ENCODE data around the gene PHOX2A. TPM values are rescaled to one million over a fixed set of nuclear protein-coding genes. Genes with fewer than 3 reads are reported as not detected.

PHOX2A gene
- total and polyA plus RNA-seq, 2 donors (not counting 1 experiment from before 2014, with no cell fraction given) = not detected

GRCh38 chr11:72249961-72250360 lies 6.0 kb upstream of the PHOX2A start:
- Histone ChIP-seq H3K27me3 (ENCODE audit: control insufficient read depth, insufficient read depth, low read length) (peaks cover 58% of the 10 kb centered on the region), H3K4me2 (ENCODE audit: extremely low read depth, insufficient read depth, low read length) (no peak overlapping the region), H3K27ac (ENCODE audit: insufficient read depth, low read length) (no peak overlapping the region), H3K9ac (ENCODE audit: insufficient read depth, low read length) (no peak overlapping the region), H4K20me1 (ENCODE audit: control insufficient read depth, extremely low read depth, insufficient read depth, low read length) (no peaks in the 10 kb centered on the region), H2AFZ (ENCODE audit: low read length) (no peak overlapping the region), H3K4me3 (replicated peaks in 1 of 4; ENCODE audit: control extremely low read depth in 1 of 4, insufficient read depth in 1 of 4, low read depth in 3 of 4, low read length in 4 of 4) (no peak overlapping the region), H3K4me1 (ENCODE audit: control insufficient read depth, extremely low read depth, insufficient read depth, low read length) (no peaks in the 10 kb centered on the region), H3K79me2 (ENCODE audit: control insufficient read depth, insufficient read depth, low read length) (no peaks in the 10 kb centered on the region), H3K36me3 (ENCODE audit: control insufficient read depth, insufficient read depth, low read length) (no peaks in the 10 kb centered on the region), H3K9me3 (ENCODE audit: control insufficient read depth, insufficient read depth, low read depth, low read length) (no peaks in the 10 kb centered on the region)
- no peak for DNase-seq (ENCODE audit: low read depth in 2 of 2)
- TF ChIP-seq EZH2 (IDR thresholded peaks at IDR 0.05; ENCODE audit: low read length, missing control alignments) = no peak
- TF ChIP-seq, protein P1, sequence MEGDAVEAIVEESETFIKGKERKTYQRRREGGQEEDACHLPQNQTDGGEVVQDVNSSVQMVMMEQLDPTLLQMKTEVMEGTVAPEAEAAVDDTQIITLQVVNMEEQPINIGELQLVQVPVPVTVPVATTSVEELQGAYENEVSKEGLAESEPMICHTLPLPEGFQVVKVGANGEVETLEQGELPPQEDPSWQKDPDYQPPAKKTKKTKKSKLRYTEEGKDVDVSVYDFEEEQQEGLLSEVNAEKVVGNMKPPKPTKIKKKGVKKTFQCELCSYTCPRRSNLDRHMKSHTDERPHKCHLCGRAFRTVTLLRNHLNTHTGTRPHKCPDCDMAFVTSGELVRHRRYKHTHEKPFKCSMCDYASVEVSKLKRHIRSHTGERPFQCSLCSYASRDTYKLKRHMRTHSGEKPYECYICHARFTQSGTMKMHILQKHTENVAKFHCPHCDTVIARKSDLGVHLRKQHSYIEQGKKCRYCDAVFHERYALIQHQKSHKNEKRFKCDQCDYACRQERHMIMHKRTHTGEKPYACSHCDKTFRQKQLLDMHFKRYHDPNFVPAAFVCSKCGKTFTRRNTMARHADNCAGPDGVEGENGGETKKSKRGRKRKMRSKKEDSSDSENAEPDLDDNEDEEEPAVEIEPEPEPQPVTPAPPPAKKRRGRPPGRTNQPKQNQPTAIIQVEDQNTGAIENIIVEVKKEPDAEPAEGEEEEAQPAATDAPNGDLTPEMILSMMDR (conservative IDR thresholded peaks at IDR 0.05 in 1 of 2, IDR thresholded peaks at IDR 0.05 in 1 of 2; ENCODE audit: low read depth in 1 of 2, low read length in 2 of 2) = no peak

DNA sequence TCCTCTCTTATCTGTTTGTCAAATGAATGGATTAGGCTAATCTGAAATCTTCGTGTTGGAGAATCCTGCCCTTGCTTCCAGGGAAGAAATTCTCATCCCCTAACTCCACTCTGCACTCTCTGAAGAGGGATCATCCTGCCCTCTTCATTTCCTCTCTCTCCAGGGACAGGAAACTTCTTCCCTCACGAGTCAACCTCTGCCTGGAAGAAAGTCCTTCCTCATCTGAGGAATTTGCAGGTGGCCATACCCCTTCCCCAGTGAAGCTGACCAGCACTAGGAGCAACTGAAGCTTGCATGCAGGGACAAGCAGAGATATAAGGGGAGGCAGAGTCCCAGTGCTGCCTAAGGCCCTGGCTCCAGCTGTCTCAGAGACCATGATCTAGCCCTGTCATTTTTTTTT lies 3.6 kb upstream of the PHOX2A start:
- Histone ChIP-seq H4K20me1 (ENCODE audit: control insufficient read depth, extremely low read depth, insufficient read depth, low read length) (no peaks in the 10 kb centered on the region), H3K4me2 (ENCODE audit: extremely low read depth, insufficient read depth, low read length) (no peak overlapping the region), H3K27ac (ENCODE audit: insufficient read depth, low read length) (no peak overlapping the region), H3K36me3 (ENCODE audit: control insufficient read depth, insufficient read depth, low read length) (no peaks in the 10 kb centered on the region), H3K79me2 (ENCODE audit: control insufficient read depth, insufficient read depth, low read length) (no peaks in the 10 kb centered on the region), H2AFZ (ENCODE audit: low read length) (no peak overlapping the region), H3K4me3 (replicated peaks in 1 of 4; ENCODE audit: control extremely low read depth in 1 of 4, insufficient read depth in 1 of 4, low read depth in 3 of 4, low read length in 4 of 4) (no peak overlapping the region), H3K27me3 (ENCODE audit: control insufficient read depth, insufficient read depth, low read length) (peaks cover 67% of the 10 kb centered on the region), H3K4me1 (ENCODE audit: control insufficient read depth, extremely low read depth, insufficient read depth, low read length) (no peaks in the 10 kb centered on the region), H3K9me3 (ENCODE audit: control insufficient read depth, insufficient read depth, low read depth, low read length) (no peaks in the 10 kb centered on the region), H3K9ac (ENCODE audit: insufficient read depth, low read length) (no peak overlapping the region)
- TF ChIP-seq, protein P1 (conservative IDR thresholded peaks at IDR 0.05 in 1 of 2, IDR thresholded peaks at IDR 0.05 in 1 of 2; ENCODE audit: low read depth in 1 of 2, low read length in 2 of 2) = no peak
- no peak for TF ChIP-seq EZH2 (IDR thresholded peaks at IDR 0.05; ENCODE audit: low read length, missing control alignments)
- no peak for DNase-seq (ENCODE audit: low read depth in 2 of 2)

DNA sequence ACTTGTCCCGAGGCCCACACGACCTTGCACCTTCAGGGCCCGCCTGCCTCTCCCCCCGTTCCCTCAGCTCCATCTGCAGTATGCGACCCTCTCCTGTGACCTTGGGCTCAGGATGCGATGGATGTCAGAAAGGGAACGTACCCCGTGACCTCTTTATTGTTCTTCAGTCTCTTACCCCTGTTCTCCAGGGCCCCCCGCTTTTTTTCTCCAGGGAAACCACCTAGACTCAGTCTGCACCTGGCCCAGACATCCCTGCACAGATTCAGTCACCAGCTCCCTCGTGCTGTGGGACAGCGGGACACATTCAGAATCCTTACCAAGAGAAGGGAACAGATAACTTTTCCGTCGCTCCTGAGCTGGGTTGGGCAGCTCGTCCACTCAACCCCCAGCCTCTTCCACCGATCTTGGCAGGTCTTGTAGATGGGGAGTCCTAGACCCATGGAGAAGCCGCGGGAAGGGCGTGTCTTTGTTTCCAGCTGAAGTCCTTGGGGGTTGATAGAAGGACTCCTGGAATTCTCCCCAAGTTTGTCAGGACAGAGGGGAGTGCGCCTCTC lies 1.4 kb upstream of the PHOX2A start:
- H3K27ac ChIP-seq (ENCODE audit: insufficient read depth, low read length) = no peak overlapping the region
- no peaks in the 10 kb centered on the region for H3K79me2 ChIP-seq (ENCODE audit: control insufficient read depth, insufficient read depth, low read length)
- peaks cover 75% of the 10 kb centered on the region for H3K27me3 ChIP-seq (ENCODE audit: control insufficient read depth, insufficient read depth, low read length)
- no peak overlapping the region for H3K9ac ChIP-seq (ENCODE audit: insufficient read depth, low read length)
- TF ChIP-seq, protein P1 (conservative IDR thresholded peaks at IDR 0.05 in 1 of 2, IDR thresholded peaks at IDR 0.05 in 1 of 2; ENCODE audit: low read depth in 1 of 2, low read length in 2 of 2) = no peak
- no peak for TF ChIP-seq EZH2 (IDR thresholded peaks at IDR 0.05; ENCODE audit: low read length, missing control alignments)
- H3K4me3 ChIP-seq (replicated peaks in 1 of 4; ENCODE audit: control extremely low read depth in 1 of 4, insufficient read depth in 1 of 4, low read depth in 3 of 4, low read length in 4 of 4) = no peak overlapping the region
- no peaks in the 10 kb centered on the region for H3K4me1 ChIP-seq (ENCODE audit: control insufficient read depth, extremely low read depth, insufficient read depth, low read length)
- H3K9me3 ChIP-seq (ENCODE audit: control insufficient read depth, insufficient read depth, low read depth, low read length) = no peaks in the 10 kb centered on the region
- DNase-seq (ENCODE audit: low read depth in 2 of 2) = no peak
- no peaks in the 10 kb centered on the region for H3K36me3 ChIP-seq (ENCODE audit: control insufficient read depth, insufficient read depth, low read length)
- no peak overlapping the region for H3K4me2 ChIP-seq (ENCODE audit: extremely low read depth, insufficient read depth, low read length)
- no peaks in the 10 kb centered on the region for H4K20me1 ChIP-seq (ENCODE audit: control insufficient read depth, extremely low read depth, insufficient read depth, low read length)
- H2AFZ ChIP-seq (ENCODE audit: low read length) = no peak overlapping the region
